HCT116 (cell line): ENCODE data around the gene TMEM129. TPM values are rescaled to one million over a fixed set of nuclear protein-coding genes. Genes with fewer than 3 reads are reported as not detected.

ENCODE experiments used
- ATAC-seq: fragments of 200-7000 bp; cut with Tn5 transposase; 2 replicates; pipeline ENCODE4 v1.9.1; 2020; ENCODE audit warnings: mild to moderate bottlenecking, moderate library complexity
- BruUV-seq: library from RNA; stranded (reverse); fragments of 400-500 nt; replicated peaks from 2 replicates; lab custom pipeline; 2021; lab: Mats Ljungman, UMichigan
- CTCF ChIA-PET: fragments of 300-600 bp; sonication (Branson Sonifier 250); formaldehyde crosslinking; loops from one replicate; lab custom pipeline; 2021; ENCODE audit warnings: antibody characterized with exemption; lab: Charles Lee
- POLR2A ChIA-PET: fragments of 300-600, 350-600 bp; sonication (Branson Sonifier 250); formaldehyde crosslinking; loops from one replicate; lab custom pipeline; 2021; ENCODE audit warnings: antibody characterized with exemption; lab: Charles Lee
- RAD21 ChIA-PET, 2 experiments: fragments of 300-600 bp; sonication (Branson Sonifier 250); formaldehyde crosslinking; loops; one replicate each; lab custom pipeline; 2023; ENCODE audit warnings: low total read pairs in 2 of 2; ENCODE audit not compliant: uncharacterized antibody in 2 of 2, unreplicated experiment in 2 of 2, low non-redundant PET in 1 of 2; lab: Charles Lee
- DNase-seq: peaks from one replicate; pipeline ENCODE4 v3.0.0-alpha.2; 2010; ENCODE audit warnings: low read depth, low spot score
- H2AFZ ChIP-seq: fragments of 200-600 bp; shearing (Covaris generic), sonication (generic); 2 replicates; pipeline ENCODE4 v1.6.1; 2017; ENCODE audit warnings: low read depth, mixed run types, mixed read lengths, antibody characterized with exemption, low read length; ENCODE audit not compliant: poor library complexity, severe bottlenecking
- H3K27ac ChIP-seq: 2 replicates; pipeline ENCODE4 v1.5.1; 2012; ENCODE audit warnings: low read depth, low read length
- H3K27me3 ChIP-seq: fragments of 200-600 bp; sonication (generic); 2 replicates; pipeline ENCODE4 v1.6.1; 2016; ENCODE audit warnings: mixed run types, low read length, mixed read lengths; ENCODE audit not compliant: insufficient read depth
- H3K36me3 ChIP-seq, 2 experiments: fragments of 200-500 bp in 1 of 2; fragments of 200-600 bp in 1 of 2; sonication (Bioruptor generic) in 1 of 2; sonication (generic) in 1 of 2; 2 replicates each; pipeline versions ENCODE4 v1.5.1 to v1.6.1; 2014 to 2016; ENCODE audit warnings: low read length in 2 of 2, inconsistent platforms in 1 of 2, mixed read lengths in 1 of 2, mixed run types in 1 of 2; ENCODE audit not compliant: insufficient read depth in 2 of 2, control insufficient read depth in 1 of 2
- H3K4me1 ChIP-seq, 2 experiments: fragments of 200-600 bp in 1 of 2; sonication (generic) in 1 of 2; 2 replicates each; pipeline versions ENCODE4 v1.5.1 to v1.6.1; 2012 to 2017; ENCODE audit warnings: low read length in 2 of 2, inconsistent platforms in 1 of 2, mild to moderate bottlenecking in 1 of 2, mixed read lengths in 1 of 2, mixed run types in 1 of 2, moderate library complexity in 1 of 2; ENCODE audit not compliant: insufficient read depth in 2 of 2, control insufficient read depth in 1 of 2
- H3K4me2 ChIP-seq: fragments of 200-600 bp; sonication (generic); 2 replicates; pipeline ENCODE4 v1.6.1; 2017; ENCODE audit warnings: mixed run types, low read length, mixed read lengths
- H3K4me3 ChIP-seq, 2 experiments: fragments of 200-600 bp in 1 of 2; sonication (generic) in 1 of 2; replicated peaks in 1 of 2; 2 replicates each; pipeline ENCODE4 v1.5.1; 2011 to 2016; ENCODE audit warnings: low read length in 2 of 2, control low read depth in 1 of 2, low read depth in 1 of 2, mild to moderate bottlenecking in 1 of 2, mixed read lengths in 1 of 2, mixed run types in 1 of 2
- H3K79me2 ChIP-seq: fragments of 200-600 bp; sonication (generic); 2 replicates; pipeline ENCODE4 v1.6.1; 2017; ENCODE audit warnings: mild to moderate bottlenecking, mixed run types, low read length, moderate library complexity, mixed read lengths; ENCODE audit not compliant: insufficient read depth
- H3K9ac ChIP-seq: fragments of 200-600 bp; sonication (generic); 2 replicates; pipeline ENCODE4 v1.6.1; 2016; ENCODE audit warnings: low read length, mixed read lengths
- H3K9me2 ChIP-seq: fragments of 200-600 bp; sonication (generic), shearing (Covaris generic); 2 replicates; pipeline ENCODE4 v1.6.1; 2017; ENCODE audit warnings: mixed run types, mild to moderate bottlenecking, moderate library complexity; ENCODE audit not compliant: insufficient read depth
- H3K9me3 ChIP-seq, 2 experiments: fragments of 200-500 bp in 1 of 2; fragments of 200-600 bp in 1 of 2; sonication (Bioruptor generic) in 1 of 2; sonication (generic) in 1 of 2; 2 replicates each; pipeline ENCODE4 v1.6.1; 2014 to 2017; ENCODE audit warnings: low read length in 2 of 2, mixed read lengths in 2 of 2, inconsistent platforms in 1 of 2, low read depth in 1 of 2, mild to moderate bottlenecking in 1 of 2, mixed run types in 1 of 2, moderate library complexity in 1 of 2; ENCODE audit not compliant: control insufficient read depth in 1 of 2, insufficient read depth in 1 of 2
- H4K20me1 ChIP-seq: fragments of 200-600 bp; sonication (generic), shearing (Covaris generic); 2 replicates; pipeline ENCODE4 v1.6.1; 2017; ENCODE audit warnings: mixed run types, mild to moderate bottlenecking, moderate library complexity; ENCODE audit not compliant: insufficient read depth
- CBX3 ChIP-seq: IDR thresholded peaks from 2 replicates; pipeline ENCODE4 v1.6.1; 2012; ENCODE audit warnings: low read depth
- EGR1 ChIP-seq: IDR thresholded peaks from 2 replicates; pipeline ENCODE4 v1.6.1; 2012; ENCODE audit warnings: low read depth
- EZH2phosphoT487 ChIP-seq: fragments of 200-600 bp; IDR thresholded peaks from 2 replicates; pipeline ENCODE4 v1.6.1; 2018; ENCODE audit warnings: antibody characterized with exemption, borderline replicate concordance
- JUND ChIP-seq: IDR thresholded peaks from 2 replicates; pipeline ENCODE4 v1.6.1; 2012
- POLR2A ChIP-seq: IDR thresholded peaks from 2 replicates; pipeline ENCODE4 v1.7.0; 2011; ENCODE audit warnings: borderline replicate concordance; ENCODE audit not compliant: insufficient read depth, insufficient read length; ENCODE audit errors: extremely low read depth
- POLR2AphosphoS5 ChIP-seq: IDR thresholded peaks from 2 replicates; pipeline ENCODE4 v1.6.1; 2011; ENCODE audit warnings: mild to moderate bottlenecking, low read depth, low read length, moderate library complexity
- YY1 ChIP-seq: IDR thresholded peaks from 2 replicates; pipeline ENCODE4 v1.6.1; 2011; ENCODE audit warnings: low read length, low read depth, moderate library complexity, mild to moderate bottlenecking; ENCODE audit not compliant: insufficient replicate concordance; ENCODE audit errors: extremely low read depth
- ZFX ChIP-seq: fragments of 450-650 bp; IDR thresholded peaks from 2 replicates; pipeline ENCODE4 v1.6.1; 2017
- intact Hi-C: fragments of 100-400 bp; cut with micrococcal nuclease; formaldehyde crosslinking; loops from 2 replicates; pipeline ENCODE4 v1.10.0; 2022
- total RNA-seq: library from RNA; stranded (reverse); gene quantifications from one replicate; pipeline ENCODE4 v1.2.1, GENCODE V29; 2021; ENCODE audit not compliant: unreplicated experiment

Gene TMEM129
- total RNA-seq, 1 experiment from 2014 or later: 29.4 TPM

DNA sequence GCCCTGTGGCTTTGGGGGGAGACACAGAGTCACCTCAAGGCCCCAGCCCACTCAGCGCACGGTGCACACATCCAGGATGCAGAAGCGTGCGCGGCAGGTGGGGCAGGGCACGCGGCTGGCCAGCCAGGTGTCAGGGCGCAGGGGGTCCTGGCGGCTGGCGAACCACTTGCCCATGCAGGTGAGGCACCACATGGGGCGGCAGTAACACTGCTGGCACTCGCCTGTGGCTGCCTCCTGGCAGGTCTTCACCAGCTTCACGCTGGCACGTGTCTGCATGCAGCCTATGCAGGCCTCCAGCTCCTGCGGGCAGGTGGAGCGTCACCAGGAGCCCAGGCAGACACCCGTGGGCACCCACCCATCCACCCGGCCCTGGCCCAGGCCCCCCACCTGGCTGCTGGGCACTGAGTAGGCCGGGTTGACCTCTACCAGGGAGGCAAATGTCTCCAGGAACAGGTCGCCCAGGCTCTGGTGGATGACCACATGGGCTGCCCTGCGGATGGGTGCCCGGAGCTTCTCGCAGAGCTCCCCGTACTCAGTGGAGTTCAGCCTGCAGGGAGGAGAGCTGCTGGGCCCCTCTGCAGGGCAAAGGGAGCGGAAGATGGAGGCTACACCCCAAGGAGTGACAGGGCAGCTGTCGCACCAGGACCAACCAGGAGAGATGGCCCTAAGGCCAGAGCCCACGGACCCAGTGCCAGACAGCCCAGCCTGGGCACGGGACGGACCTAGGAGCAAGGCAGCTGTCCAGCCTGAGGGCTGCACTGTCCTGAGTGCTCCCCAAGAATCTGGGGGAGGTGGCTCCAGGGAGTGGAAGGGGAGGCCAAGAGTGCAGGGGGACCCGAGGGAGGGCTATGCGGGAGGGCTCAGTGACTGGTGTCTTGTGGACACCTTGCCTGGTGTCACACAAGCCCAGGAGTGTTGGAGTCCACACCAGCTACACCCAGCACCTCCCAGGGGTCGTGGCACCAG lies 3.7 kb downstream of the TMEM129 start:
- no peak for TF ChIP-seq CBX3
- TF ChIP-seq EZH2phosphoT487: no peak
- TF ChIP-seq POLR2A: no peak
- TF ChIP-seq JUND: no peak
- no peak for TF ChIP-seq EGR1
- no peak for TF ChIP-seq ZFX
- TF ChIP-seq YY1: no peak
- TF ChIP-seq POLR2AphosphoS5: no peak
- TF ChIP-seq, all 23 proteins: peak for 0

More for the DNA sequence above, 3.7 kb downstream of the TMEM129 start:
- Histone ChIP-seq H3K79me2 (peaks cover 81% of the 10 kb centered on the region), H3K27me3 (no peaks in the 10 kb centered on the region), H2AFZ (no peak overlapping the region), H3K9ac (no peak overlapping the region), H3K27ac (peak overlapping the region; percentile 10; the same call in 1 of the 2 replicates), H3K4me1 (peaks cover 6 to 29% of the 10 kb centered on the region in 2 experiments; a peak in 3 of 4 replicates), H3K36me3 (peaks cover 0 to 2% of the 10 kb centered on the region in 2 experiments; a peak in 1 of 4 replicates), H3K9me2 (no peaks in the 10 kb centered on the region), H3K4me2 (no peak overlapping the region), H3K9me3 (no peaks in the 10 kb centered on the region), H3K4me3 (no peak overlapping the region), H4K20me1 (peaks cover 7% of the 10 kb centered on the region; the same call in 1 of the 2 replicates)
- DNase-seq: no peak
- POLR2A ChIA-PET: no interaction called here
- no peak for ATAC-seq
- no TSS peak for BruUV-seq
- intact Hi-C loops: no loop called here
- RAD21 ChIA-PET: no interaction called here
- CTCF ChIA-PET: no interaction called here
